Activated CD4-positive, alpha-beta memory T cell treated with anti-CD3 and anti-CD28 coated beads for 36 hours (primary cell): ENCODE results near the gene USP24. TPM values are rescaled to one million over a fixed set of nuclear protein-coding genes. Genes with fewer than 3 reads are reported as not detected.
"Not testable (repeated sequence)": the region's sequence is repeated elsewhere in the genome, so short reads cannot be mapped to it uniquely, and the experiment has no call there.

Source experiments
- CTCF ChIA-PET: fragments of 350-600 bp; sonication (Branson Sonifier 250); formaldehyde crosslinking; loops from one replicate; lab custom pipeline; 2021; ENCODE audit warnings: antibody characterized with exemption, inconsistent platforms; lab: Charles Lee
- POLR2A ChIA-PET: fragments of 350-600 bp; sonication (Branson Sonifier 250); formaldehyde crosslinking; loops from one replicate; lab custom pipeline; 2021; ENCODE audit warnings: antibody characterized with exemption; lab: Charles Lee
- DNase-seq: peaks from one replicate; pipeline ENCODE4 v3.0.0-alpha.2; 2020
- H3K27ac Mint-ChIP-seq: one replicate; pipeline ENCODE4 v1.8.0; 2021; ENCODE audit warnings: mixed read lengths
- H3K27me3 Mint-ChIP-seq: one replicate; pipeline ENCODE4 v1.8.0; 2021; ENCODE audit warnings: mixed read lengths
- H3K36me3 Mint-ChIP-seq: one replicate; pipeline ENCODE4 v1.8.0; 2021; ENCODE audit warnings: mixed read lengths
- H3K4me1 Mint-ChIP-seq: one replicate; pipeline ENCODE4 v1.8.0; 2021; ENCODE audit warnings: low read depth, mixed read lengths
- H3K4me3 Mint-ChIP-seq: one replicate; pipeline ENCODE4 v1.8.0; 2021; ENCODE audit warnings: mild to moderate bottlenecking, mixed read lengths
- H3K9me3 Mint-ChIP-seq: one replicate; pipeline ENCODE4 v1.8.0; 2021; ENCODE audit warnings: mixed read lengths
- intact Hi-C: fragments of 100-400 bp; cut with micrococcal nuclease; formaldehyde crosslinking; loops from one replicate; pipeline ENCODE4 v1.15.1; 2023
- total RNA-seq, 2 experiments: library from RNA; stranded (reverse); gene quantifications; one replicate each; pipeline ENCODE4 v1.2.3, GENCODE V29; 2021

Gene USP24
- total RNA-seq, 2 experiments from 2014 or later = 37.4 to 39.9 TPM

DNA sequence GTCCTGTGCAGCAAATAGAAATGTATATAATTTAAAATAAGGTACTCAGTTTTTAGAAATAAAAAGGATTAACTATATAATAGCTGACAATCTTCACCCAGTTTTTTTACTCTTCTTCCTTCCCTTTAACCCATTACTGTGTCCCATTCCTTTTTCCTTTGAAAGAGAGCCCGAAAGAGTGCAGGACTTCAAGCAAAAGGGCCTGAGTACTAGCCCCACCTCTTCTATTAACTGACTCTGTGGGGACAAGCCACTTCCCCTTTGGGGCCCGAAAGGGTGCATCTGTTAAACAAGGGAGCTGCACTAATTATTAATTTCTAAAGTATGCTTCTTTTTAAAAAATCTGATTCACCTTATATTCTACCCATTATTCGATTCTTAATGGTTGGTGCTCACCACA, 3.3 kb downstream of the USP24 start:
- Mint-ChIP-seq H3K9me3 (no peaks in the 10 kb centered on the region), H3K36me3 (peaks cover 4% of the 10 kb centered on the region), H3K27ac (peak overlapping the region; percentile 29), H3K4me3 (peak overlapping the region; percentile 94), H3K4me1 (peaks cover 63% of the 10 kb centered on the region), H3K27me3 (no peaks in the 10 kb centered on the region)
- no peak for DNase-seq
- CTCF ChIA-PET = interaction anchor here (2.7 kb wide), 1 partner anchor 66 kb away, joined by 17 read pairs; no protein-coding TSS in a partner anchor
- intact Hi-C loops = loop anchor here (5.0 kb wide), 1 partner anchor 1160 kb away; the partner anchor contains the start of genes TCEANC2 and TMEM59
- POLR2A ChIA-PET = interaction anchor here (2.1 kb wide), 1 partner anchor 12 kb away, joined by 7 read pairs; no protein-coding TSS in a partner anchor

DNA sequence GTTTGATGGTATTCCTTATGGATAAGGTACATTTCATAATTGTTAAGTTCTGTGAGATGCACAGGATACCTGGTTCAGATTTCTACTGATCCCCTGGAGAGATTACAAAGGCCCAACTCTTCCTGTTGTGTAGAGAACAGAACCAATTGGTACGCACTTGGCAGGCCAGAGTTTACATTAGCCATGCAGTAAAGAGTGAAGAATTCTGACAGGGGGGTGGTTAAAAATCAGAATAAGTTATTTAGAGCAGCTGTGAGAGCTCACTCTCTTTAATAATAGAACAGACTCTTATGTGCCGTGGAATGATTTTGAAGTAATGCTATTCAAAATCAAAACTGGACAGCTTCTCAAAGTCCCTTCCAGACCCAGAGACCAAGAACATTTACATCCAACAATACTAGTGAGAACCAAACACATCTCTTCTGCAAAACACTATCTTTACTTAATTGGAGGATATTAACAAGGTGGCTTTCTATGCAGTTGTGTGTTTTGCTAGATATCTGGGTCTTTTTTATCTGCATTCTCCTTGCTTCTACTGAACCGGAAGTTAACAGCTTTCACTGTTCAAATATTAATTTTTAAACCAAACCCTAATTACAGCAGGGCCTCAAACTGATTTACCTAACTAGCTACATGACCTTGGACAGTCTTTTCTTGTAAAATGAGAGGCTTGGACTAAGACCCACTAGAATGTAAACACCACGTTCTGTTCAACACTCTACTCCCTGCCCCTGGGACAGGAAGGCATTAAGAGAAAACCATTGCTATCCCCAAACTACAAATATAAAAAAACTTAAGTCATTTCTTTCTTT, 4.0 kb downstream of the USP24 start:
- ChIA-PET CTCF (interaction anchor here (2.7 kb wide), 1 partner anchor 67 kb away, joined by 17 read pairs; no protein-coding TSS in a partner anchor), POLR2A (no interaction called here)
- Mint-ChIP-seq H3K36me3 (peaks cover 4% of the 10 kb centered on the region), H3K27me3 (no peaks in the 10 kb centered on the region), H3K27ac (no peak overlapping the region), H3K4me3 (peak overlapping the region; percentile 30), H3K4me1 (peaks cover 62% of the 10 kb centered on the region), H3K9me3 (no peaks in the 10 kb centered on the region)
- DNase-seq = no peak
- intact Hi-C loops = loop anchor here (5.0 kb wide), 1 partner anchor 1159 kb away; the partner anchor contains the start of genes TCEANC2 and TMEM59

DNA sequence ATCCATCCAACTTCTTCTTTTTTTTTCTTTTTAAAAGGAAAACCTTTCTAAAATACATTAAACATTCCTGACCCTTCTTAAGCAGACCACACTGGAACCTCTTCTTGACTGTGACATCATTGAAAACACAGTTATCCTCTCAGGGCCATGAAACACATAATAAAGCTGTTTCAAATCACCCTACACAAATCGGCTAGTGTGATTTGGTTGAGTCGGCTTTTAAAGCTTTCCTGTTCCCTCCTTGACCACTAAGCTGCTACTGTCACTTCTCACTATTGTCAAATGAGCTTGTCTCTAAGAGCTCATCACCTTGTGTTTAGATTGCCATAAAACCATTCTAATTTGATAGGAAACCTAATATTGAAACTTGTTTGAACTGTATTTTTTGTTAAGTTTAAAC, 5.9 kb downstream of the USP24 start:
- Mint-ChIP-seq H3K4me1 (peaks cover 72% of the 10 kb centered on the region), H3K4me3 (no peak overlapping the region), H3K27ac (no peak overlapping the region), H3K9me3 (no peaks in the 10 kb centered on the region), H3K27me3 (no peaks in the 10 kb centered on the region), H3K36me3 (peaks cover 4% of the 10 kb centered on the region)
- POLR2A ChIA-PET = no interaction called here
- CTCF ChIA-PET = interaction anchor here (0.6 to 1.8 kb wide), 6 partner anchors 8 to 68 kb away, joined by 3 to 5 read pairs (median 3); no protein-coding TSS in a partner anchor
- intact Hi-C loops = loop anchor here (2.0 kb wide), 1 partner anchor 14 kb away; no protein-coding TSS in a partner anchor
- no peak for DNase-seq

DNA sequence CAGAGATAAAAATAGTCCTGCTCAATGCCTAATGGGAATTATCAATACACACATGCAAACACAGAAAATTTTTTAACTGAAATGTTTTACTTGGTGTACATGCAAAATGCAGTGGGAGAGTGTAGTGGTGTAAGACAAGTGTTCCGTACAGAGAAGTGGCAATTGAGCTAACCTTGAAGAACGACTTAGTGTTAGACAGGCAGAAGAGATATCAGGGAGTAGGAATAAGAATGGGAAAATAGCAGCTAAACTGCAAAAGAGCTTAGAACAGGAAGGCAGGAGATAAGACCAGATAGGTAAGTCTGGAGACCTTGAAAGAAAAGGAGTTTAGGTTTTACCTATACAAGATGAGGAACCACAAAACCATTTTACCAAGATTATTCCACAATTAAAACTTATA, 9.0 kb downstream of the USP24 start:
- intact Hi-C loops = no loop called here
- H3K27ac Mint-ChIP-seq = no peak overlapping the region
- no peak overlapping the region for H3K4me3 Mint-ChIP-seq
- ChIA-PET POLR2A (interaction anchor here (2.0 kb wide), 1 partner anchor 9 kb away, joined by 7 read pairs; the partner anchor contains the start of gene USP24), CTCF (interaction anchor here (0.7 to 1.6 kb wide), 2 partner anchors 9 to 13 kb away, joined by 4 to 5 read pairs; partner anchors contain the start of gene USP24)
- no peaks in the 10 kb centered on the region for H3K9me3 Mint-ChIP-seq
- H3K27me3 Mint-ChIP-seq = no peaks in the 10 kb centered on the region
- peaks cover 4% of the 10 kb centered on the region for H3K36me3 Mint-ChIP-seq
- peaks cover 75% of the 10 kb centered on the region for H3K4me1 Mint-ChIP-seq
- no peak for DNase-seq

DNA sequence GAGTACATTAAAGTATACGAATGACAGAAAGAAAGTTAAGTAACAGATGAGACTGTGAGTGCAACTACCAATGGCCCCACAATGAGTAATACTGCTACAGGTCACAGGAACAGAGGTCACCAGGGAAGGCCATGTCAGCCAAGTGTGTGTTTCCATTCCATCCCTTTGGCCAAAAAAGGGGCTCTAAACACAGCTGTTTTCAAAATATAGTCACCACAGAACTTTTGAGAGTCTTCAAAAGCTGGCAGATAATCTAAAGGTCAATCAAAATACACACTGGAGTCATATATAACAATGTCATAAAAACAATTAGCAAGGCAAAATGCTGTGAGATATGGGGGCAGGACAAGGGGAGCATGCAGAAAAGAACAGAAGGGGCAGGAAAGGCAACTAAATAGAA, 10.2 kb downstream of the USP24 start:
- peaks cover 72% of the 10 kb centered on the region for H3K4me1 Mint-ChIP-seq
- ChIA-PET CTCF (interaction anchor here (0.6 to 1.6 kb wide), 4 partner anchors 11 to 220 kb away, joined by 3 to 5 read pairs (median 4); partner anchors contain the start of gene USP24), POLR2A (interaction anchor here (2.0 kb wide), 1 partner anchor 11 kb away, joined by 7 read pairs; the partner anchor contains the start of gene USP24)
- intact Hi-C loops = loop anchor here (1.0 to 2.0 kb wide), 4 partner anchors 8 to 76 kb away; no protein-coding TSS in a partner anchor
- peak; percentile 33 for DNase-seq
- H3K27me3 Mint-ChIP-seq = no peaks in the 10 kb centered on the region
- H3K4me3 Mint-ChIP-seq = no peak overlapping the region
- peak overlapping the region; percentile 47 for H3K27ac Mint-ChIP-seq
- no peaks in the 10 kb centered on the region for H3K9me3 Mint-ChIP-seq
- H3K36me3 Mint-ChIP-seq = peaks cover 5% of the 10 kb centered on the region

DNA sequence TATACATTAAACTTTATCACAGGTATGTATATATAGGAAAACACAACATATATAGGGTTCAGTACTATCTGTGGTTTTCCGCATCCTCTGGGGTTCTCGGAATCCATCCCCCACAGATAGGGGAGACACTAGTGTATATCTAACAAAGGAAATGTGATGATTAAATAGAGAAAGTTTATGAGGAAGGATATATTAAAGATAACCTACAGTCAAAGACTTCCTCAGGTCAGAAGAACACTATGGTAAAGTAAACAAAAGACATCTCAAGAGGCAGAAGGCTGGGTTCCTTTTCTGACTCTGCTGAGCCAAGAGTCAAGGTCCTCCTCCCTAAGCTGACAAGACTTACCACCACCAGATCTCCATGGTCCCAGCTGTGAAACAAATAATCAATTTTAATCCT, 12.1 kb downstream of the USP24 start:
- Mint-ChIP-seq H3K27me3 (no peaks in the 10 kb centered on the region), H3K4me1 (peaks cover 75% of the 10 kb centered on the region), H3K9me3 (no peaks in the 10 kb centered on the region), H3K4me3 (no peak overlapping the region), H3K27ac (no peak overlapping the region), H3K36me3 (peaks cover 15% of the 10 kb centered on the region)
- POLR2A ChIA-PET = interaction anchor here (0.7 kb wide), 1 partner anchor 12 kb away, joined by 3 read pairs; no protein-coding TSS in a partner anchor
- CTCF ChIA-PET = no interaction called here
- DNase-seq = no peak
- intact Hi-C loops = no loop called here

DNA sequence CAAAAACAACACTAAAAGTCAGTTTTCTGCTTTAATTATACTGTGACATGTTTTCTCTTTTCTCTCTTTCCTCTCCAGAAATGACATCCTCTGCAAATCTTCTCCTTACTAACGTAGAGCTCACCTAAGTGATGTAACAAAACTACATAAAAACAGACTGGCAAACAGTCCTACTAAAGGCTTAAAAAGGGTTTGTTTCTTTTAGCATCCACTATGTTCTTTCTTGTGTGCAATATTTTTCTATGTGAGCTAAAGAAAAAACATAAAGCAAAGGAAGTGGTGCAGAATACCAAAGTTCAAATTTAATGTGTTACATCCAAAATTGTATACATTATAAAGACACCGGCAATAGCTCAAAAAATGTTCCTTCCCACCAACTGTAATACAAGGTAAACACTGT, 14.5 kb downstream of the USP24 start:
- H3K27ac Mint-ChIP-seq = no peak overlapping the region
- CTCF ChIA-PET = interaction anchor here (1.5 kb wide), 1 partner anchor 77 kb away, joined by 5 read pairs; no protein-coding TSS in a partner anchor
- intact Hi-C loops = no loop called here
- peaks cover 16% of the 10 kb centered on the region for H3K36me3 Mint-ChIP-seq
- POLR2A ChIA-PET = interaction anchor here (1.2 kb wide), 1 partner anchor 12 kb away, joined by 7 read pairs; no protein-coding TSS in a partner anchor
- no peak overlapping the region for H3K4me3 Mint-ChIP-seq
- no peaks in the 10 kb centered on the region for H3K27me3 Mint-ChIP-seq
- H3K4me1 Mint-ChIP-seq = peaks cover 81% of the 10 kb centered on the region
- no peaks in the 10 kb centered on the region for H3K9me3 Mint-ChIP-seq
- DNase-seq = no peak

DNA sequence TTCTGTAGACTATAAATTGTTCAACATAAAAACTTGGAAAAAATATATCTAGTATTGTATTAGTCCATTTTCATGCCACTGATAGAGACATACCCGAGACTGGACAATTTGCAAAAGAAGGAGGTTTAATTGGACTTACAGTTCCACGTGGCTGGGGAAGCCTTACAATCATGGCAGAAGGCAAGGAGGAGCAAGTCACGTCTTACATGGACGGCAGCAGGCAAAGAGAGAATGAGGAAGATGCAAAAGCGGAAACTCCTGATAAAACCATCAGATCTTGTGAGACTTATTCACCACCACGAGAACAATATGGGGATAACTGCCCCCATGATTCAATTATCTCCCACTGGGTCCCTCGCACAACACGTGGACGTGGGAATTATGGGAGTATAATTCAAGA, 15.4 kb downstream of the USP24 start:
- intact Hi-C loops, H3K27me3 Mint-ChIP-seq, H3K27ac Mint-ChIP-seq, DNase-seq, H3K9me3 Mint-ChIP-seq, H3K4me3 Mint-ChIP-seq: not testable (repeated sequence)
- Mint-ChIP-seq H3K36me3 (peaks cover 16% of the 10 kb centered on the region), H3K4me1 (peaks cover 84% of the 10 kb centered on the region)
- ChIA-PET POLR2A (interaction anchor here (1.2 kb wide), 1 partner anchor 13 kb away, joined by 7 read pairs; no protein-coding TSS in a partner anchor), CTCF (interaction anchor here (1.5 kb wide), 1 partner anchor 78 kb away, joined by 5 read pairs; no protein-coding TSS in a partner anchor)

DNA sequence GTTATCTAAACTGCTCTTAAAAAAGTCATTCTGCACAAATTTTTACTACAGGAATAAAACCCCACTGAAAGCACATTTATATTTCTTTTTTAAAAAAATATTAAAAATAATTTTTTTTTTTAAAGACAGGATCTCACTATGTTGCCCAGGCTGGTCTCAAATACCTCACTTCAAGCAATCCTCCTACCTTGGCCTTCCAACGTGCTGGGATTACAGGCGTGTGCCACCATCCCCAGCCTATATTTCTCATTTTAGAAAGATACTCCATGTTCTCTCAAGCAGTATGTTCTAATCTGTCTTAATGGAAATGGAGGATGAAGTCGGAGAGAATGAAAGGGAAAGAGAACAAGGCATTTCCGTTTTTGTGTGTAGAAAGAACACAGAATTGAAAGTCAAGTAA, 17.1 kb downstream of the USP24 start:
- H3K36me3 Mint-ChIP-seq = peaks cover 16% of the 10 kb centered on the region
- no peak for DNase-seq
- ChIA-PET POLR2A (no interaction called here), CTCF (interaction anchor here (1.2 kb wide), 1 partner anchor 79 kb away, joined by 3 read pairs; no protein-coding TSS in a partner anchor)
- no peak overlapping the region for H3K4me3 Mint-ChIP-seq
- H3K9me3 Mint-ChIP-seq = no peaks in the 10 kb centered on the region
- H3K27ac Mint-ChIP-seq = no peak overlapping the region
- no peaks in the 10 kb centered on the region for H3K27me3 Mint-ChIP-seq
- intact Hi-C loops = no loop called here
- peaks cover 73% of the 10 kb centered on the region for H3K4me1 Mint-ChIP-seq

DNA sequence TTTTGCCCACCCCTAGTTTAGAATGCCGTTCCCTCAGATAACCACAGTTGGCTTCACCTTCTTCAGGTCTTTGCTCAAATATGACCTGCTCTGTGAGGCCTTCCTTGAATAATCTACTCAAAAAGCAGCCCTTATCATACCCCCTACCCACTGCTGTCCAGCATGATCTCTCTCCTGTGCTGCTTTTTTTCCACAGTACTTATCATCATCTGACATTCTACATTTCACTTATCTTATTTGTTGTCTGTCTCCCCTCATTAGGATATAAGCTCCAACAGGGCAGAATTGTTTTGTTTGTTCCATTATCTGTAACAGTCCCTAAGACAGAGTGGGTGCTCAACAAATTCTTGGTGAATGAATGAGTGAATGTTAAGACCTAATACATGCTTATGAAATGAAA, 18.1 kb downstream of the USP24 start:
- peaks cover 16% of the 10 kb centered on the region for H3K36me3 Mint-ChIP-seq
- no peaks in the 10 kb centered on the region for H3K9me3 Mint-ChIP-seq
- no peaks in the 10 kb centered on the region for H3K27me3 Mint-ChIP-seq
- intact Hi-C loops = no loop called here
- H3K4me3 Mint-ChIP-seq = no peak overlapping the region
- DNase-seq = no peak
- ChIA-PET POLR2A (no interaction called here), CTCF (interaction anchor here (1.2 kb wide), 1 partner anchor 80 kb away, joined by 3 read pairs; no protein-coding TSS in a partner anchor)
- no peak overlapping the region for H3K27ac Mint-ChIP-seq
- H3K4me1 Mint-ChIP-seq = peaks cover 68% of the 10 kb centered on the region

DNA sequence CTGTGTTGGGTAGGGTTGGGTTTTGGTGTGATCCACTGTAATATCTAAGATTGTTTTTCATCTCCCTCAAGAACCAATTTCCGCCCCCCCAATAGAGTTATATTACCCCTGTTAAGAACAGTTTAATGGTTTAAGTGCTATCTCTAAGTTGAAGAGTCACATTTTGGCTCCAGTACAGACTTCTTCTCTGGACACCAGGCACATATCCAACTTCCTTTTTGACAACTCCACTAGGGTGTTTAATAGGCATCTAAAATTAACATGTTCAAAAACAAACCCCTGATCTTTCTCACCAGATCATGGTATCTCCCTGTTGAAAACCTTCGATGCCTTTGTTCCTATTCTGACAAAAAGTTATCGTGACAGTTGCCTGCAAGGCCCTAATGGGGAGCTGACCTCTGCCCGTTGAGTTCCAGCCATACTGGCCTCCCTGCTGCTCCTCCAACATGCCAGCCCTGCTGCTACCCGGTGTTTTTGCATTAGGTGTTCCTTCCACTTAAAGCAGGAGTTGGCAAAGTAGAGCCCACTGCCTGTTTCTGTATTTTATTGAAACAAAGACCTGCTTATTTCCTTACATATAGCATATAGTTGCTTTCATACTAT, 18.6 kb downstream of the USP24 start:
- no peak for DNase-seq
- peaks cover 69% of the 10 kb centered on the region for H3K4me1 Mint-ChIP-seq
- intact Hi-C loops = no loop called here
- peaks cover 16% of the 10 kb centered on the region for H3K36me3 Mint-ChIP-seq
- ChIA-PET CTCF (interaction anchor here (1.2 kb wide), 1 partner anchor 81 kb away, joined by 3 read pairs; no protein-coding TSS in a partner anchor), POLR2A (no interaction called here)
- H3K4me3 Mint-ChIP-seq = no peak overlapping the region
- H3K9me3 Mint-ChIP-seq = no peaks in the 10 kb centered on the region
- H3K27me3 Mint-ChIP-seq = no peaks in the 10 kb centered on the region
- H3K27ac Mint-ChIP-seq = no peak overlapping the region
